ENCODE results near the gene MTSS2. TPM values are rescaled to one million over a fixed set of nuclear protein-coding genes. Genes with fewer than 3 reads are reported as not detected.

The MTSS2 gene
- total and polyA plus RNA-seq, 12 donors: 11.6 to 145 (median 73.9) TPM

DNA sequence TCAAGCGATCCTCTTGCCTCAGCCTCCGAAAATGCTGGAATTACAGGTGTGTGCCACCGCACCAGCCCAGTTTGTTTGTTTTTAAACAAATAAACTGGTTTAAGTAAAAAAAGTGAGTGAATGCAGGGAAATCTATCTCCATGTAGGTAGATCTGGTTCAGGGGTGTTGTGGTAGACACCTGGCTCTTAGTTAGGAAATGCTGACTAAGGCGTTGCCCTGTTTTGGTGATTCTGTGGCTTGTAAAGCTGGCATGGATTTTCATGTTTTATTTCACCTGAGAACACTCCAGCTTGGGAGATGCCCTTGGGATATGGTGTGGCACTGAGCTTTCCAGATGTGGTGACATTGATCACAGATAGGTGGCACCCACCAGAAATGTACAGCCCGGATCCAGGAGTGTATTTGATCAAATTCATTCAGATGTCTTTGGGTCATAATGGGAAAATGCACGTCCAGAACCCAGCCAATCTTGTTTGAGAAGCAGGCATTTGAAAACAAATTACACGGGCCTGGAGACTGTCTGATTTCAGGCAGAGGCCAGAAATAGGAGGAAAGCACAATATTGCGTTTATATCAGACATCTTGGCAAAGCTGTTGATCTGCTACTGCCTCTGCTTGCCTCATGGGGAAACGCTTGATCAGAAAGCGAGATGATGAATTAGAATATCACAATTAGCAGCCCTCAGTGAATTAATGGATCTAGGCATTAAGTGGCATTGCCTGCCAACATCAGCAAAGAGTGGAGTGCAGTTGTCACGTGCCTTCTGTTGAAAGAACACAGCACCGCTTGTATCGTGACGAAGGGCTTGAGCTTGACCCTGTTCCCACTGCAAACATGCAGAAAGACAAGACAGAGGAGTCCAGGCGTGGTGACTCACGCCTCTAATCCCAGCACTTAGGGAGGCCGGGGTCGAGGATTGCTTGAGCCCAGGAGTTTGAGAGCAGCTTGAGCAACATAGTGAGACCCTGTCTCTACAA lies 46.8 kb downstream of the MTSS2 start:
- intact Hi-C loops (cut with DNase I): no loop called here
- no peaks in the 10 kb centered on the region for H3K9me3 ChIP-seq (replicated peaks in 1 of 3)
- TF ChIP-seq, protein P1, sequence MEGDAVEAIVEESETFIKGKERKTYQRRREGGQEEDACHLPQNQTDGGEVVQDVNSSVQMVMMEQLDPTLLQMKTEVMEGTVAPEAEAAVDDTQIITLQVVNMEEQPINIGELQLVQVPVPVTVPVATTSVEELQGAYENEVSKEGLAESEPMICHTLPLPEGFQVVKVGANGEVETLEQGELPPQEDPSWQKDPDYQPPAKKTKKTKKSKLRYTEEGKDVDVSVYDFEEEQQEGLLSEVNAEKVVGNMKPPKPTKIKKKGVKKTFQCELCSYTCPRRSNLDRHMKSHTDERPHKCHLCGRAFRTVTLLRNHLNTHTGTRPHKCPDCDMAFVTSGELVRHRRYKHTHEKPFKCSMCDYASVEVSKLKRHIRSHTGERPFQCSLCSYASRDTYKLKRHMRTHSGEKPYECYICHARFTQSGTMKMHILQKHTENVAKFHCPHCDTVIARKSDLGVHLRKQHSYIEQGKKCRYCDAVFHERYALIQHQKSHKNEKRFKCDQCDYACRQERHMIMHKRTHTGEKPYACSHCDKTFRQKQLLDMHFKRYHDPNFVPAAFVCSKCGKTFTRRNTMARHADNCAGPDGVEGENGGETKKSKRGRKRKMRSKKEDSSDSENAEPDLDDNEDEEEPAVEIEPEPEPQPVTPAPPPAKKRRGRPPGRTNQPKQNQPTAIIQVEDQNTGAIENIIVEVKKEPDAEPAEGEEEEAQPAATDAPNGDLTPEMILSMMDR (IDR thresholded peaks at IDR 0.05): no peak
- no peak for TF ChIP-seq POLR2A (IDR thresholded peaks at IDR 0.05)
- H3K36me3 ChIP-seq (replicated peaks in 1 of 2): no peaks in the 10 kb centered on the region
- WGBS, 4 donors: 55 to 79% (median 70%) methylated on average over 17 to 18 of the region's 18 CpGs
- H3K27me3 ChIP-seq: no peaks in the 10 kb centered on the region
- H3K27ac ChIP-seq: peak overlapping the region in 3 of 5 donors; percentile 51 to 69 (median 64)
- peaks cover 0 to 21% of the 10 kb centered on the region in 2 donors for H3K4me1 ChIP-seq (replicated peaks in 1 of 2)
- DNase-seq: peak in 6 of 7 donors; percentile 60 to 85 (median 70)
- no peak overlapping the region for H3K4me3 ChIP-seq

Other genes starting within 250 kb of the MTSS2 start
- gene ST3GAL2, start 247.0 kb downstream of the MTSS2 start, total RNA-seq: 10 to 100 TPM; 14.0 to 30.8 (median 27.4) TPM
- gene ST3GAL2, start 247.0 kb downstream of the MTSS2 start, polyA plus RNA-seq: 10 to 100 TPM in 1 of 3 donors, 1 to 10 TPM in 2; 5.3 to 12.3 (median 8.0) TPM
- 10 to 100 TPM in 8 of 9 donors, 1 to 10 TPM in 1; 9.0 to 33.5 (median 22.2) TPM for gene FCSK, start 231.5 kb downstream of the MTSS2 start, total RNA-seq
- 10 to 100 TPM in 2 of 3 donors, 1 to 10 TPM in 1; 5.2 to 34.8 (median 23.8) TPM for gene FCSK, start 231.5 kb downstream of the MTSS2 start, polyA plus RNA-seq
- gene COG4, start 162.5 kb downstream of the MTSS2 start, total RNA-seq: 100 to 1,000 TPM in 1 of 9 donors, 10 to 100 TPM in 8; 42.3 to 195 (median 69.0) TPM
- 100 to 1,000 TPM in 1 of 3 donors, 10 to 100 TPM in 2; 28.2 to 128 (median 86.2) TPM for gene COG4, start 162.5 kb downstream of the MTSS2 start, polyA plus RNA-seq
- gene SF3B3, start 162.2 kb downstream of the MTSS2 start, total RNA-seq: 100 to 1,000 TPM in 6 of 9 donors, 10 to 100 TPM in 3; 66.2 to 242 (median 172) TPM
- gene SF3B3, start 162.2 kb downstream of the MTSS2 start, polyA plus RNA-seq: 100 to 1,000 TPM in 2 of 3 donors, 10 to 100 TPM in 1; 82.1 to 200 (median 101) TPM
- 10 to 100 TPM in 8 of 9 donors, 1 to 10 TPM in 1; 1.2 to 62.9 (median 38.1) TPM for gene IL34, start 39.5 kb downstream of the MTSS2 start, total RNA-seq
- gene IL34, start 39.5 kb downstream of the MTSS2 start, polyA plus RNA-seq: 10 to 100 TPM in 2 of 3 donors, 1 to 10 TPM in 1; 3.2 to 36.5 (median 35.0) TPM
- gene VAC14, start 115.1 kb upstream of the MTSS2 start, total RNA-seq: 10 to 100 TPM; 25.3 to 74.8 (median 49.3) TPM
- gene VAC14, start 115.1 kb upstream of the MTSS2 start, polyA plus RNA-seq: 10 to 100 TPM; 24.6 to 74.3 (median 66.2) TPM

All from adrenal gland (tissue), 12 donors.